ENCODE results near the gene C9orf152.

The C9orf152 gene

DNA sequence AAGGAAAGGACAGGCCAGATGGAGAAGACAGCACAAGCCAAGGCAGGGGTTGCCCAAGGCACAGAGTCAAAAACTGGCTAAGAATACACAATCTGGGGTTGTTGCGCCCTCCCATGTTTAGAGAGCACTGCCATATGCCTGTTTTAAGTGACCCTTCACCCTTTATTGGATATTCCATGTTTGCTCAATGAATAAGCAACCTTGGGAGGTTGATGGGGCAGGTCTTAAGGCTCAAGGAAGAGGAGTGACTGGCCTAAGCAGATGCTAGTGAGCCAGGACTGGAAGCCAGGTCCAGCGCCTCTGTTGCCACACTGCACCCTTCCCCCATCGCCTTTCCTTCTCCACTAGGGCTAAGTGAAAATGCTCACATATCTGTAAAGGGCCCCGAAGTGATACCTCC is 41.6 kb upstream of the C9orf152 start:
- no peak for ATAC-seq (ENCODE audit: low read depth)

DNA sequence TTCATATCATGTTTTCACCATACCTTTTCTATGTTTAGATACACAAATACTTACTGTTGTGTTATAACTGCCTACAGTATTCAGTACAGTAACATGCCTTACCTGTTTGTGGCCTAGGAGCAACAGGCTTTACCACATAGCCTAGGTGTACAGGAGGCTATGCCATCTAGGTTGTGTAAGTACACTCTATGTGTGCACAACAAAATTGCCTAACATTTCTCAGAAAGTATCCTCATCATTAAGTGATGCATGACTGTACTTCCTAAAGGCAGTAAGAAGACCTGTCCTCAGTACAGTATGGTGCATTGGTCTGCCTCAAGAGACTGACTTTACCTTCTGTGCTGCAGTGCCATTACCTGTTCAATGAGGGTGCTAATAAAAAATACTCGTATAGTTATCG is 40.4 kb upstream of the C9orf152 start:
- ATAC-seq (ENCODE audit: low read depth) (peak; percentile 73), DNase-seq (ENCODE audit: low spot score) (no peak)
- Histone ChIP-seq H3K27ac (ENCODE audit: poor library complexity, severe bottlenecking) (no peak overlapping the region), H3K27me3 (ENCODE audit: insufficient read depth, poor library complexity, severe bottlenecking) (no peaks in the 10 kb centered on the region), H3K4me3 (ENCODE audit: severe bottlenecking) (no peak overlapping the region), H3K36me3 (ENCODE audit: low read depth) (peaks cover 78% of the 10 kb centered on the region), H3K9me3 (ENCODE audit: severe bottlenecking) (no peaks in the 10 kb centered on the region), H3K4me1 (ENCODE audit: insufficient read depth, poor library complexity, severe bottlenecking) (peaks cover 9% of the 10 kb centered on the region)
- TF ChIP-seq, protein P1, sequence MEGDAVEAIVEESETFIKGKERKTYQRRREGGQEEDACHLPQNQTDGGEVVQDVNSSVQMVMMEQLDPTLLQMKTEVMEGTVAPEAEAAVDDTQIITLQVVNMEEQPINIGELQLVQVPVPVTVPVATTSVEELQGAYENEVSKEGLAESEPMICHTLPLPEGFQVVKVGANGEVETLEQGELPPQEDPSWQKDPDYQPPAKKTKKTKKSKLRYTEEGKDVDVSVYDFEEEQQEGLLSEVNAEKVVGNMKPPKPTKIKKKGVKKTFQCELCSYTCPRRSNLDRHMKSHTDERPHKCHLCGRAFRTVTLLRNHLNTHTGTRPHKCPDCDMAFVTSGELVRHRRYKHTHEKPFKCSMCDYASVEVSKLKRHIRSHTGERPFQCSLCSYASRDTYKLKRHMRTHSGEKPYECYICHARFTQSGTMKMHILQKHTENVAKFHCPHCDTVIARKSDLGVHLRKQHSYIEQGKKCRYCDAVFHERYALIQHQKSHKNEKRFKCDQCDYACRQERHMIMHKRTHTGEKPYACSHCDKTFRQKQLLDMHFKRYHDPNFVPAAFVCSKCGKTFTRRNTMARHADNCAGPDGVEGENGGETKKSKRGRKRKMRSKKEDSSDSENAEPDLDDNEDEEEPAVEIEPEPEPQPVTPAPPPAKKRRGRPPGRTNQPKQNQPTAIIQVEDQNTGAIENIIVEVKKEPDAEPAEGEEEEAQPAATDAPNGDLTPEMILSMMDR (IDR thresholded peaks at IDR 0.05; ENCODE audit: poor library complexity, severe bottlenecking) = no peak

More for the DNA sequence above, 41.6 kb upstream of the C9orf152 start:
- Histone ChIP-seq H3K9me3 (ENCODE audit: severe bottlenecking) (no peaks in the 10 kb centered on the region), H3K27me3 (ENCODE audit: insufficient read depth, poor library complexity, severe bottlenecking) (no peaks in the 10 kb centered on the region), H3K27ac (ENCODE audit: poor library complexity, severe bottlenecking) (no peak overlapping the region), H3K4me3 (ENCODE audit: severe bottlenecking) (no peak overlapping the region), H3K36me3 (ENCODE audit: low read depth) (peaks cover 76% of the 10 kb centered on the region), H3K4me1 (ENCODE audit: insufficient read depth, poor library complexity, severe bottlenecking) (peaks cover 21% of the 10 kb centered on the region)
- no peak for DNase-seq (ENCODE audit: low spot score)
- TF ChIP-seq, protein P1 (IDR thresholded peaks at IDR 0.05; ENCODE audit: poor library complexity, severe bottlenecking) = no peak

DNA sequence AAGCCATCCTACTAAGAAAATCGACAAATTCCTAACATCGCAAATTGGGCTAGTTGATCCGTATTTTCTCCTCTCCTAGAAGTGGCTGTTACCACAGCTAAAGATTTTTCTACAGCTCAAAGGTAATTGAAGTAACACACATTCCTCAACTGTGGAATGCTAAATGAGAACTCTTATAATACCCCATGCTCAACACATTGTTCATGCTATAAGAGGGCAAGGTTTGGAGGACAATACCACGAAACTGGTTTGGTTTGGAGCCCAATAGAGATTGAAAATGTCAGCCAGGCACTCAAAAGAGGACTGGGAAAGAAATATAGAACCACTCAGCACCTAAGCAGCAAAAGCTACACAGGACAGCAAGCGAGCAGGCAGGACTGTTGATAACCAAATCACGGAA is 38.3 kb upstream of the C9orf152 start:
- TF ChIP-seq, protein P1 (IDR thresholded peaks at IDR 0.05; ENCODE audit: poor library complexity, severe bottlenecking) = no peak
- peaks cover 77% of the 10 kb centered on the region for H3K36me3 ChIP-seq (ENCODE audit: low read depth)
- H3K4me1 ChIP-seq (ENCODE audit: insufficient read depth, poor library complexity, severe bottlenecking) = peaks cover 14% of the 10 kb centered on the region
- H3K27me3 ChIP-seq (ENCODE audit: insufficient read depth, poor library complexity, severe bottlenecking) = no peaks in the 10 kb centered on the region
- no peak for DNase-seq (ENCODE audit: low spot score)
- no peaks in the 10 kb centered on the region for H3K9me3 ChIP-seq (ENCODE audit: severe bottlenecking)
- no peak overlapping the region for H3K4me3 ChIP-seq (ENCODE audit: severe bottlenecking)
- ATAC-seq (ENCODE audit: low read depth) = no peak
- no peak overlapping the region for H3K27ac ChIP-seq (ENCODE audit: poor library complexity, severe bottlenecking)

DNA sequence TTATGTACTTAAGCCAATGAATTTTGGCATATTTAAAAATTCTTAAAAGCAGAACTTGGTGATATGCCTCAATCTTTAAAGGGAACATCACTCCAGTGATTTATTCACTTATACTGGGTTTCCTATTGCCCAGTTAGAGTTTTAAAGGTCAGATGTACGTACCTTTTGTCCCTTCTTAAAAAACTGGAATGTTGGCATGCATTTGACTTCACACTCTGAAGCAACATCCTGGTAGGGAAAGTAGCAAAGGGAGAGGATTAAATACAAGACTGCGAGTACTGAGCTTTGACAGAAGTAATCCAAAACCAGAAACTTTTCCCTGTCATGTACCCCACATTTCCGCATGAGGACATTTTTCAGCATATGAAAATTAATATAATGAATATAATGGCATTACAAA is 36.7 kb upstream of the C9orf152 start:
- no peaks in the 10 kb centered on the region for H3K9me3 ChIP-seq (ENCODE audit: severe bottlenecking)
- H3K27ac ChIP-seq (ENCODE audit: poor library complexity, severe bottlenecking) = no peak overlapping the region
- H3K27me3 ChIP-seq (ENCODE audit: insufficient read depth, poor library complexity, severe bottlenecking) = no peaks in the 10 kb centered on the region
- peaks cover 62% of the 10 kb centered on the region for H3K36me3 ChIP-seq (ENCODE audit: low read depth)
- TF ChIP-seq, protein P1 (IDR thresholded peaks at IDR 0.05; ENCODE audit: poor library complexity, severe bottlenecking) = no peak
- H3K4me1 ChIP-seq (ENCODE audit: insufficient read depth, poor library complexity, severe bottlenecking) = peaks cover 11% of the 10 kb centered on the region
- DNase-seq (ENCODE audit: low spot score) = no peak
- ATAC-seq (ENCODE audit: low read depth) = no peak
- no peak overlapping the region for H3K4me3 ChIP-seq (ENCODE audit: severe bottlenecking)

DNA sequence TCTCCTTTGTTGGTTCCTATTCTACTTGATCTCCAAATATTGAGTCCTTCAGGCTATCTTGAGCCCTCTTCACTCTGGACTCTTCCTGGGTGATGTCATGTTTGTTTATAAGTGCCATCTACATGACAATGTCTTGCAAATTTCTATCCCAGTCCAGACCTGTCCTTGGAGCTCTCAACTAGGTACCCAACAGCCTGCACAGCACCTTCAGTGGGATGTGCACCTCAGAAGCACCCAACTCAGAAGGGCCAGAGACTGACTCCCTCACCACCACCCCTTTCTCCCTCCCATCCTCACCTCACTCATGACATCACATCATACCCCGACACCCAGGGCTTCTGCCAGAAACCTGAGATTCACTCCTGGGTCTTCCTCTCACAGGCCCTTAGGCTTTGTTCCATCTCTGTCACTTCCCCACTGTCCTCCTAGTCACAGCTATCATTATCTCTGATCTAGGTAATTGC is 33.9 kb upstream of the C9orf152 start:
- peaks cover 40% of the 10 kb centered on the region for H3K36me3 ChIP-seq (ENCODE audit: low read depth)
- TF ChIP-seq, protein P1 (IDR thresholded peaks at IDR 0.05; ENCODE audit: poor library complexity, severe bottlenecking) = no peak
- no peaks in the 10 kb centered on the region for H3K27me3 ChIP-seq (ENCODE audit: insufficient read depth, poor library complexity, severe bottlenecking)
- H3K9me3 ChIP-seq (ENCODE audit: severe bottlenecking) = no peaks in the 10 kb centered on the region
- DNase-seq (ENCODE audit: low spot score) (no peak), ATAC-seq (ENCODE audit: low read depth) (peak; percentile 58)
- no peak overlapping the region for H3K4me3 ChIP-seq (ENCODE audit: severe bottlenecking)
- peaks cover 8% of the 10 kb centered on the region for H3K4me1 ChIP-seq (ENCODE audit: insufficient read depth, poor library complexity, severe bottlenecking)
- peak overlapping the region; percentile 39 for H3K27ac ChIP-seq (ENCODE audit: poor library complexity, severe bottlenecking)

Measured in RWPE2 (cell line).